Renal cortex interstitium (tissue), 11 donors: ENCODE results near the gene SLCO2B1. TPM values are rescaled to one million over a fixed set of nuclear protein-coding genes. Genes with fewer than 3 reads are reported as not detected.

ENCODE experiments used
- DNase-seq, 11 donors: peaks; one replicate each; pipeline ENCODE4 v3.0.0-alpha.2; 2013; ENCODE audit warnings: low read depth in 9 of 11, low spot score in 4 of 11; ENCODE audit errors: extremely low read depth in 1 of 11
- polyA plus RNA-seq, 3 donors: library from polyadenylated mRNA; unstranded; fragments of 120-200 nt; gene quantifications; one replicate each; pipeline ENCODE4 v1.2.1, GENCODE V29; 2013; ENCODE audit not compliant: insufficient read length in 3 of 3

SLCO2B1 gene
- polyA plus RNA-seq, 3 donors = 7.5 to 11.6 (median 11.3) TPM

GRCh38 chr11:75140269-75141138, 10.4 kb upstream of the SLCO2B1 start:
- DNase-seq = peak in 1 of 11 donors; percentile 40

- no peak for DNase-seq
Measured at GRCh38 chr11:75141166-75141565, 9.7 kb upstream of the SLCO2B1 start.

GRCh38 chr11:75142714-75143419, 8.0 kb upstream of the SLCO2B1 start:
- DNase-seq = peak in 1 of 11 donors; percentile 25

GRCh38 chr11:75143420-75143731, 7.5 kb upstream of the SLCO2B1 start:
- no peak for DNase-seq

GRCh38 chr11:75144716-75145014, 6.2 kb upstream of the SLCO2B1 start:
- DNase-seq = no peak

GRCh38 chr11:75145196-75145971, 5.5 kb upstream of the SLCO2B1 start:
- no peak for DNase-seq

GRCh38 chr11:75145972-75146519, 4.9 kb upstream of the SLCO2B1 start:
- no peak for DNase-seq

GRCh38 chr11:75146711-75147110, 4.2 kb upstream of the SLCO2B1 start:
- no peak for DNase-seq

GRCh38 chr11:75147191-75147874, 3.6 kb upstream of the SLCO2B1 start:
- no peak for DNase-seq

GRCh38 chr11:75147875-75148263, 3.0 kb upstream of the SLCO2B1 start:
- no peak for DNase-seq

- no peak for DNase-seq
Measured at GRCh38 chr11:75148436-75148983, 2.4 kb upstream of the SLCO2B1 start.

- DNase-seq = no peak
Measured at GRCh38 chr11:75149766-75150465, 991 bp upstream of the SLCO2B1 start.

- no peak for DNase-seq
Measured at GRCh38 chr11:75151346-75152047, 590 bp downstream of the SLCO2B1 start.

- DNase-seq = no peak
Measured at GRCh38 chr11:75152090-75152489, 1.2 kb downstream of the SLCO2B1 start.

- DNase-seq = no peak
Measured at GRCh38 chr11:75152651-75153427, 1.9 kb downstream of the SLCO2B1 start.

- DNase-seq = peak in 1 of 11 donors; percentile 62
Measured at GRCh38 chr11:75154646-75155569, 4.0 kb downstream of the SLCO2B1 start.
